SKM-1 (cell line): ENCODE data around the gene SLCO2A1.

ENCODE experiments used
- DNase-seq: peaks from one replicate; lab custom pipeline; 2025; ENCODE audit not compliant: unreplicated experiment; lab: John Stamatoyannopoulos, UW

The SLCO2A1 gene

DNA sequence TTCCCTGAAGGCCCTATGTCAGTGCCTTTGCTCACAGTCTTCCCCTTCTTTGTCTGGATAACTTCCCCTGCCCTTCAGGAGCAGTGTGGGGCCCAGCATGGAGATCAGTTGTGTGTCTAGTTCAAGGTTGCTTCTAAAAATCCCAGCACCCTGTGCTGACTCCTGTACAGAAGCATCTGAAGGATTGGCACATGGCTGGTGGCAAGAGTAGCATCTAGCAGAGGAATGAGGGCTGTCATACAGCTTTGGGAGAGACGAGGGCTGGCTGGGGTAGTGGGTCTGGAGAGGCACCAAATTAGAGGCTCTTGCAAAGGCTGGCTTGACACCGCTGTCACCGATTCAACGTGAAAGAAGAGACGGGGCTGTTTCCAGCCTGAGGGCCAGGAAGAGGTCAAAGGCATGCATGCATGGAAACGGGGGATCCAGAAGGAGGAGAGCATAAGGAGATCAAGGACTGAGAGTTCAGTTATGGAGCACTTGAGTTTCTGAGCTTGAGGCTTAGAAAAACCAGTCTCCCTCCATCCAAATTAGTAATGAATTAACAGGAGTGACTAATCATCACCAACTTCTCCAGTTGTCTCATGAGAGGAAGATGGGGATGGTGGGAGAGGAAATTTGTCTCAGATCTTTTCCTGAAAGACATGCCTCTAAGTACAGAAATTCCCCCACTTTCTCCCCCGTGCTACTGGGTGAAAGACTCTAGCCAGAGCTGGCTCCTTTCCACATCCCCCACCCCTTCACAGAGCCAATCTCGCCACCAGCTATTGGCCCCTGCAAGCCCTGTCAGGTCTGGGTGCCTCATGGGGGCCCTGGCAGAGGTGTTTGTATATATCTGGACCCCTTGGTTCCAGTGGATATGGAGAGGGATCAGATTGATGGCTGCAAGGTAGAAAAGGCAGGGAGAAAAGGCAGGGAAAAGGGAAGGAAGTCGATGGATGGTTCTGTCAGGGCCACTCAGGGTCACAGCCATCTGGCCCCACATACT lies 45.9 kb downstream of the SLCO2A1 start:
- DNase-seq = no peak

DNA sequence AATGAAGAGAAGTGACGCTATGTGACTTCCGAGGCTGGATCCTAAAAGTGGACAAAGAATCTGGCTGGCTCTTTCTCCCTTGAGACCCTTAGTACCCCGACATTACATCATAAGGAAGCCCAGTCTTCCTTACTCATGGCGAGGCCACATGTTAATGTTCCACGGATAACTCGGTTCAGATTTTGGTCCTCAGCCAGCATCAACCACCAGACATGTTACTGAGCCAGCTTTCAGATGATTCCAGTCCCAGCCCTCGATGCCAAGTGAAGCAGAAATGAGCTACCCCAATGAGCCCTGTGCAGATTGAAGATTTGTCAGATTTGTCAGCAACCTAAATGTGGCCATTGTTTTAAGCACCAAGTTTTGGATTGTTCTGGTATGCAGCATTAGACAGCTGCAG lies 46.6 kb downstream of the SLCO2A1 start:
- DNase-seq = no peak

DNA sequence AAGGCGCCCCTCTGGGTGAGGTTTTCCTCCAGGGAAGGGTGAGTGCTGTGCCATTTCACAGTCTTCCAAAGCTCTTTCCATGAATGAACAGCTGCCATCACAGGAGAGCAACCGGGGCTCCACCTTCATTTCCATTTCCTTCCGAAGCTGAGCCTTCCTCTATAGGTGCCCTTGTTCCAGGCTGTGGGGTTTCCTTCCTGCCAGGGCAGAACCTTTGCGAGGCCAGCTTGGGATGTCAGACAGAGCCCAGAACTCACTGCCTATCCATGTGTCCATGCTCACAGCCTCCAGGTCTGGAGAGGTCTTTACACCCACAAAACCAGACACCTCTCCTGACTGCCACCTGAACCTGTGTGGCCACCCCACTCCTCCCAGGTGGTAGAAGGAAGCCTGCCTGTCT lies 49.2 kb downstream of the SLCO2A1 start:
- DNase-seq = no peak

DNA sequence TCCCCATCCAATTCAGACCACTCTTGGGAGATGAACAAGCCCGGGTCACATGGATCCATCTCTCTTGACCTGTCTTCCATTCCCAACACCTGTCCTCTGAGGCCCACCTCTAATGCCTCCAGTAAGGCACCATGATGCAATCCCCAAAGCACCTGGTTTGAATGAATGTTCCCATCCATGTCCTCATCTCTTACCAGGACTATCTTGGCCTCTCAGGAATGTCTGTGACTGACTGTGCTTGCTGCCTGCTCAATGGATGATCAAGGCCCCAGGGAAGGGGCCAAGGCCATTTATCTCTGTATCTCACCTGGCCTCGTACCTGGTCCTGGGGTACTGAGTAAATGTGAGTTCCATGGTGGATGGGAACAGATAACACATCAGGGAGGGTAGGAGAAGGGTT lies 49.7 kb downstream of the SLCO2A1 start:
- DNase-seq = no peak

DNA sequence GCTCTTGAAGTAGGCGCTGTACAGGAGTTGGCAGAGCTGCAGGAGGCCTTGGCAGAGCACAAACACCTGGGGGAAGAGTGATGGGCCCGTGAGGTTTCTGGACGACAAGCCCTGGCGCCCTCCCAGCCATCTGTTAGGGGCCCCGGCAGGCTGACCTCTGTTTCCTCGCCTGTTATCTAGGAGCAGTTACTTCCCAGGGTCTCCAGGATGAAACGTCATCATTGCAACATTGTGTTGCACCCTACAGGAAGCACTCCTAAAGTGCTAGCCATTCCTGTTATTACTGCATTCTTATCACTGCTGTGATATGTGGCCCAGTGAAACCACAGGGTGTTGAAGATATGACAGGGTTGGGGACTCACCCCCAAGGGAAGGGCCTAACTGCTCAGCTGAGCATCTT lies 50.2 kb downstream of the SLCO2A1 start:
- no peak for DNase-seq

DNA sequence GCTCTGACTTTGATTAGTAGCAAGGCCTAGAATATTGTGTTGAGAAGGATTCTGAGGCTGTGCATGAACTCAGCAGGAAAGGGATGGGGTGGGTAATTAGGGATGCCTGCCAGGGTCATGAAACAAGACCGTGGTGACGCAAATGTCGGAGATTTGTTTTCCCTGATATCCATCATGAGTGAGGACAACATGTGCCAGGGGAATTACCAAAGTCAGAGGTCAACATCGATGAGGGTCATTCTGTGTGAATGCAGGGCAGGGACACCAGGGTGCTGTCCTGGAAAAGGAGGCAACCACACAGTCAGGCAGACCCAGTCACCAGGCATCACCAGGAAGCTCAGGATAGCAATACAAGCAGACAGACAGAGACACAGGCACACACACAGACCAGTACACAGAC lies 52.2 kb downstream of the SLCO2A1 start:
- DNase-seq = no peak

DNA sequence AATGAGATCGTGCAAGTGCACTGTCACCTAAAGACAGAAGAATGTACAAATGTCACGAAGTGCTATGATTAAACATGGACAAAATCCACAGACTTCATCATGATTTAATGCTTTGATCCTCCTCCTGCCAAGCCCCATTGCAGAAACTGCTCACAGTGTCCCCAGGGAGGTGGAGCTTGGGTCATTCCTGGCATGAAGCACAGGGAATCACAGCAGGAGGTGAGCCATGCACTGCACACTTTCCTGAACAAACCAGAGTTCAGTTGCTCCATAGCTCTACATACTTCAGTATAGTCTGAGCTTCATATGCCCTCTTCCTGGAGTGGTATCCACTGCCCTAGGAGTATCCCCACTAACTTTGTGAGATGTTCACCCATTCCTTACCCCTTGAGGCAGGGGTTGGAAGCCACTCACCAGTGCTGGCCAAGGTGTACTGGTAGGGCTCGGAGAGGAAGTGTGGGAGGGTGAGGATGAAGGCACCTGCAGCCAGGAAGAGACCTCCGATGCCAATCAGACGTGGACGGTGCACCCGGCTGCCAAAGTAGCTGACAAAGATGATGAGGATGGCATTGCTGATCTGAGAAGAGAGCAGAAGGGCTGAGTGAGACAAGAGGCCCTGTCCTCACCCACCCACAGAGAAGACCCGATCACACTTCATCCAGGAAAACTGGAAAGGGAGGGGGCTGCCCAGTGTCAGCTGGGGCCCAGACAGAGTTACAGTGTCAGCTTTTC lies 56.3 kb downstream of the SLCO2A1 start:
- no peak for DNase-seq

DNA sequence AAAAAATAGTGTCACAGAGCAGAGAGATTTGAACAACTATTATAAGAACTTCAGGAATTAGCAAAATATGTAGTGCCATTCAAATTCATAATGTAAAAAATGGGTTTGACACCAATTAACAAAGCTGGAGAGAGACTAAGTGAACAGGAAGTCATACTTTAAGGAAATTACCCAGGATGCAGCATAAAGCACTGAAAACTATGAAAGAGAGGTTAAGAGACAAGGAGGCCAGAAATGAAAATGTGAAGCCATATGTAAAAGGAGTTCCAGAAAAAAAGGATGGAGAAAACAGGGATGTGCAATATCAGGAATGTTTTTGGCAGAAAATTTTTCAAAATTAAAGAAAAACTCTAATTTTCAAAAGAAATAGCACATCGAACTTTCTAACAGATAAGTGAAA lies 57.6 kb downstream of the SLCO2A1 start:
- DNase-seq = no peak

DNA sequence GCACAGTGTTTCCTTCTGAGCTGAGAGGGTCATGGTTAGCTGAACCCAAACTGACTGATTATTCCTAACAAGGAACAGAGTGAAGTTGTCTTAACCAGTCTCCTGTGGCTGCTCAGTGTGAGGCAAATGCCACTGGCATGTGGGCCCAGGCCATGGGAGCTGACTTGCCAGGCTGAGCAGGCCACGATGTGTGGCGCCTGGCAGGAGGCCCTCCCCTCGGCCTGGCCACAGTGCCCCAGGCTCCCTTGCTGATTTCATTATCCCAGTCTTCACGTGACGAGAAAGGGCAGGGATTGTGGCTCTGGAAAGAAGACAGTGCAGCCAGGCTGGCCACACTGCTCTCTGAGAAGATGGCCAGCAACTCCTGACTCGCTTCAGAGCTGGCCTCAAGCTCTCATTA lies 58.8 kb downstream of the SLCO2A1 start:
- DNase-seq = no peak

DNA sequence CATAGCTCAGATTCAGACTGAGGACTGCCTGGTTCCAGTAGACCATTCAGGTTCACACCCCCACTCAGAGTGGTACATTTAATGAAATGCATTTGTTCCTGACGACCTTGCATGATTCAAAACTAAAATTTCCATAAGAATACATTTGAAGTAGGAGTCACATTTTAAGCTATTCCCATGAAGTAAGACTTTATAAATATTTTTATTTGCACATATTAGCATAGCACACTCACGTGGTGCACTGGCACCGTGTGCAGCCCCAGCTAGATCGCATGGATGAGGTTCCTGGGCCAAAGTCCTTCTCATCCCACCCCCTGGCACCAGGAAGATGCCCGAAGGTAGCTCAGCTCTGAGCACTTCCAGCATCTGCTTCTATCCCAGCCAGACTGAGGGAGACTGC lies 59.4 kb downstream of the SLCO2A1 start:
- no peak for DNase-seq

DNA sequence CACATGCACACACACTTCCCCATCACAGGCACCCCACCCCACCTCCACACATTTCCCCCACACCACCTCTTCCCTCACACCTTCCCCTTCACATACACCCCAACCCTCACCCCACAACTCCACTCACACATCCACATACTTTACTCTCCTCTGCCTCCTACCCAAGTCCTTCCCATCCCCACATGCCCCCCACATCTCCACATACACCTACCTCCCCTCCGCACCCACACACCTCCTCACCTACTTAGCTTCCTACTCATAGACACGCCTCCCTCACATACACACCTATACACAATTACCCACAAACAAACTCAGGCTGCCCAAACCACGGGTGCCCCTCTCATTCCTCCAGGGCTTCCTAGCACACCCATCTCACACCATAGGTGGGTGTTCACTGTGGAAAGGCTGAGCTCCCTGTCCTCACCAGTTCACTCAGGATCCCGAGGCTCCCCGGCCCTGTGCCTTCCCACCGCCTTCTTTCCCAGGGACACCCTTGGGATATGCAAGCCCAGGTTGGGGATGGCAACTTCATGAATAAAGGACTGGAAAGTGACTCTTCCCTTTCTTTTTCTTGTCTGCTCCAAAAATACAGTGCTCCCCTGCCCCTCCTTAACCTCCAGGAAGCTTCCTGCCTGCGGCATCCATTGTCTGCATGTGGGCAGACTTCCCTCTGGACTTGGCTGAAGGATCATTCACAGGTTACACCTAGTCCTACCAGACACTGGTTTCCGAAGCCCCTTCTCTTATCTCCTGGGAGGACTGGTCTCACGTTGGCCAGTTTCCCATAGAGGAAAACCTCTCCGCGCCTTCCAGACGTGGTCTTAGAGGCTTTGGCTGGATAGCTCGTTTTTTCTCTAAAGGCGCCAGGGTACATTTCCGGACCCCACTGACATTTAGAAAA lies 61.5 kb downstream of the SLCO2A1 start:
- no peak for DNase-seq

DNA sequence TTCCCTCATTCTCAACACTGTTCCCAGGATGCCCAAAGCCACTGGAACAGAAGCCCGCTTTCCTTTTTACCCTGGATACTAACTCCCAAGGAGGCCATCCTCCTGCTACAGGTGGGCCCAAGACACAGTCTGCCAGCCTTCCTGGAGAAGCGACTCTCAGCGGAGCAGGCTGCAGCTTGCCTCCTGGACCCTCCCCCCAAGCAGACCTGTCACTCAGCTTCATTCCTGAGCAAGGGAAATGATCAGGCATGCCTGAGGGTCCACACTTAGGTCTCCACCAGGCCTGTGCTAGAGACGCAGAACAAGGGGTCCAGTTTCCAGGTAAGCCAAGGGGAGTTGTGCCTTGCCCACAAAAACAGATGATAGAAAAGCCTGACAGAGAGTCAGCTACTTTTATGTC lies 62.8 kb downstream of the SLCO2A1 start:
- no peak for DNase-seq

DNA sequence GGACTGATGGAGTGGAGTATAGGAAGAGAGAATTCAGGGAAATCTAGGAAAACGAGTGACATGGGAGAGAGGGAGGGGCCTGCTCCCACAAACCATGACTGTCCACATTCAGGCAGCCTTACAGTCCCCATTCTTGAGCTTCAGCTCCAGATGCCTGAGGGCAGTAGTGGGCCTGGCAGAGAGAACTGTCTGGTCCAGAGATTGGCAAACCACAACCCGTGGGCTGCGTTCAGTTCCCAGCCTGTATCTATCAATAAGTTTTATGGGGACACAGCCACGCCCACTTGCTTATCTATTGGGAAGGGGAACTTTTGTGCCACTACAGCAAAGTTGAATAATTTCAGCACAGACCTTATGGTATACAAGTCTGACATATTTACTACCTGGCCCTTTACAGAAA lies 63.8 kb downstream of the SLCO2A1 start:
- no peak for DNase-seq

DNA sequence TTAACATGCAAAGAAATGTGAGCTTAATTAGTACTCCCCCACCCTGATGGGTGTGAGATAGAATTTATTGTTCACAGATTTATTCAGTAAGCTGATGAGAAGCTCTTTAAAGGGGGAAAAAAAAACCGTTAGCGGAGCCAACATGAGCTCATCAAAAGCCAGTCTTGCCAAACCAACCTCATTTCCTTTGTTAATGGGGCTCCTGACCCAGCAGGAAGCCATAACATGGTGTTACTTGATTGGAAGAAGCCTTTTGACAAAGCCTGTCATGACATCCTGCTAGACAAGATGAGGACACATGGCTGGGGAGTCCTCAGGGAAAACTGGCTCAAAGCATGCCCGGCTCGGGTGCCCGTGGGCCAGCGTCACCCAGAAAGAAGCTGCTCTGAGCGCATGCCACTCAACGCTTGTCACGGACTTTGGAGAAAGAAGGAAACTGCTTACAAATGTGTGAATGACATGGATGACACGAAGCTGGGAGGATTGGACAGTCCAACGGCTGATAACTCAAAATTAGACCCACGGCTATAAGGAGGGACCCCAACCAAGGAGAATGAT lies 64.6 kb downstream of the SLCO2A1 start:
- no peak for DNase-seq

DNA sequence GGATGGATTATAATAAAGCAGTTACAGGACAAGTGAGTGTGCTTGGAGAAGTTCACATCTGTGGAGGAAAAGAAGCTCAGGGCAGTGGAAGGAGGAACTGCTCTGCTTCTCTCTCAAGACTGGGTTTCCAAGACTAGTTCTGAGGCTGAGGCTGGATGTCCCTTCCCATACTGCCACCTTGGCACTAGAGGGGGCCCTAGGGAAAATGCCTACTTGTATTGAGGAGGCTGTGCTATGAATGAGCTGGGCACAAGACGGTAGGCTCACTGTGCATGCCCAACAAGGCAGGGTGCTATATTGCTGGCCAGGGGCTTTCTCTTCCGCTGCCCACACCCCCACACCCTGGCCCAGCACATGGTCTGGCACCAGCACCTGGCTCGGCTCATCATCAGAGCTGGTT lies 65.2 kb downstream of the SLCO2A1 start:
- DNase-seq = no peak

DNA sequence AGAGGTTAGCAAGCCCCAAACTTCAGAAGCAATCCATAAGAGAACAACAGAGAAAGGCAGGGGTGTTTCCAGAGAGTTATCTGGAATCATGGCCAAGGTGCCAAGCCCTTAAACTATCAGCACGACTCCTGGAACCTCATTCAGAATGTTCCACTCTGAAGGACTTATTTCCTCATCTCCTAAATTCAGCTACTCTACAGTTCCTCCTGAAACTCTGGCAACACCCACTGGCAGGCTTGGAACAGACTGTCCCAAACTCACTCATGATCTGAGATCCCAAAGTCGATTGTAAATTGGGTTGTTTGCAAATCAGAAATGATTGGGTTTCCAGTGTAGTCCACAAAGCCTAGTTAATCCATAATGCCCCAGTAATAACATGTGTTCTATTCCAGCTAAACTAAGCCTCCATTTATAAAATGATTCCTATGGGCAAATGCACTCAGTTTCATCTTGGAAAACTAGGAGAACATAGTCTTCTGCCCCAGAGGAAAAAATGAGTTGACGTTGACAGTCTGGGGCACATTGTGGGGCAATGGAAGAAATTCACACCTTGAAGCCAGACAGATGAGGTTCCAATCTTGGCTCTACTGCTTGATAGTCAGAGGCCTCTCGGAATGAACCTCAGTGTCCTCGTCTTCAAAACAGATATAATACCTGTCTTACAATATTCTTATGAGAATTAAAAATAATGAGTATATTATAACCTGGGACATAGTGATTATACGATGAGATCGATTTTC lies 65.9 kb downstream of the SLCO2A1 start:
- no peak for DNase-seq

DNA sequence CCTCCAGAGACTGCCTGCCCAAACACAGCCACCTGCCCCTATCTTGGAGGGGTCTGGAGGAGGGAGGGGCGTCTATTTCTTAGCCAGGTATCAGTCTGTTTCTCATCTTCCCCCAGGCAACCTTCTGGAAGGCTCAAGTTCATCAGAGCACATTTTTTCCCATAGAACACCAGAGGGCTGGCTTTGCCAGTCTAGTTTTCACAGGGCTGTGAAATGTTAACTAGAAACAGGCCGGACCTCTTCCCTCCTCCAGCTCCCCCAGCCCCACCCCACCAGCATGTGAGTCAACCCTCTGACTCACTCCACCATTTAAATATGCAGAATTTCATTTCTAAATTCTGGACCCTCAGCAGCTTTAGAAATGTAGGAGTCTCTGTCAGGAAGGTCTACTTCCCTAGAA lies 66.9 kb downstream of the SLCO2A1 start:
- no peak for DNase-seq

DNA sequence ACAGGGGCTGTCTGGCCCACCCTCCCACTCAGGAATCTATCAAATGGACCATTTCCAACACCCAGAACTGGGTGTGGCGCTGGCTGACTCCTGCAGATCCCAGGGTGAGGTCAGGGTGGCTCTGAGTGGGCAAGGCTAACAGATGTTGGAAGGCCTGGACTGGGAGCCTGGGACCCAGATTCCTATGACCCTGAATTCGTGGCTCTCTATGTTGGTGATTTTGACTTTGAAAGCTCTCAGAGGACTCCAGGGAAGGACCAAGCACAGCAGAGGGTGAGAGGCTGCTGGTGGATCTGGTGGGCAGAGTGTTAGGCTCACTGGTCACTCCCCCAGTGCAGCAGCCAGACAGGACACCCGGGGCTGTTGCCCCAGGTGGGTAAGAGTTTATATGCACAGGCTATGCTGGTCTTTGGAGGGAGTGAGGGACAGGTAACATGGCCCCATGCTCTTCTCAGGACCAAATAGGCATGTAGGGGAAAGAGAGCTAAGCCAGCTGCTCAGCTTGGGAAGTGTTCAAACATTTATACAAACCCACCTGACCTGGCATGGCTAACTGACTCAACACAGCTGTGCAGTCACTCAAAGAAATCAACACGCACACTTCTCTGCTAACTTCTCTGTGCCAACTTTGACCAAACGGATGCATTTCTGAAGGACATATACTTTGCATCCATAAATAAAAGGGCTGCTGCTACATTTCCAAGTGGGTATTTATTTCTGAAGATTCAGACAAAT lies 71.5 kb downstream of the SLCO2A1 start:
- no peak for DNase-seq

DNA sequence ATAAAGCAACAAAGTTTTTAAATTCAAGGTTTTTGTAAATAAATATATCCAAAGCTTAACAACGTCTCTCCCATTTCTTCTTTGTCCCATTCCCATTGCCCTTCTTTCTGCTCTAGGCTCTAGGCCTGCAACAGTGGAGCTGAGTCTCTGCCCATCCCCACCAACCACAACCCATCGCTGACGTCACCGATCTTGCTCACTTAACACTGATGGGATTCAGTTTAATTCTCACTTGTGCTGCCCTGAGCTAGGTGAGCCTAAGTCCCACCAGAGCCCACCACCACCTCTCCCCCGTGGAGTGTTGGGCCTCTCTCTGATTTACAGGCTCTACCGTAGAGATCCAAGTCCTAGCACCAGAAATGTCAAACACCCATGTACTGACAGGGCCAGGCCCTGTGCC lies 72.7 kb downstream of the SLCO2A1 start:
- DNase-seq = no peak

DNA sequence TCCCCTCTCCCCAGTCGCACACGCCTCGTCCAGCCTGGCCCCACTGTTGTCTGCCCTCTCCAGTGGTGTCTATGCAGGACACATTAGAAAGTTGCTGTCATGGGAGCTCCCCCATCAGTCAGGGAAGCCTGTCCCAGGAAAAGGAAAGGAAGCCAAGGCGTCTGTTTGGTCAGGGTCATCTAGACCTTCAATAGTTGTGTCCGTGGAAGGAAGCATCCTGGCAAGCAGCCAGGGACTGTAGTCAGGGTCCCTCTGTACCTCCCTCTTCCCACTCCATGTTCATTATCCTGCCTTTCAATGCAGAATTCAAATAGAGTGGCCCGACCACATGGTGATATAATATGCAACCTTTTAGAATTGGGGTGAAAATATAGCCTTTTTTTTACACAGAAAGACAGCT lies 73.4 kb downstream of the SLCO2A1 start:
- no peak for DNase-seq
